ENCODE results near the gene SWSAP1. TPM values are rescaled to one million over a fixed set of nuclear protein-coding genes. Genes with fewer than 3 reads are reported as not detected.

Gene SWSAP1
- total RNA-seq, 1 experiment from 2014 or later = 3.0 TPM

DNA sequence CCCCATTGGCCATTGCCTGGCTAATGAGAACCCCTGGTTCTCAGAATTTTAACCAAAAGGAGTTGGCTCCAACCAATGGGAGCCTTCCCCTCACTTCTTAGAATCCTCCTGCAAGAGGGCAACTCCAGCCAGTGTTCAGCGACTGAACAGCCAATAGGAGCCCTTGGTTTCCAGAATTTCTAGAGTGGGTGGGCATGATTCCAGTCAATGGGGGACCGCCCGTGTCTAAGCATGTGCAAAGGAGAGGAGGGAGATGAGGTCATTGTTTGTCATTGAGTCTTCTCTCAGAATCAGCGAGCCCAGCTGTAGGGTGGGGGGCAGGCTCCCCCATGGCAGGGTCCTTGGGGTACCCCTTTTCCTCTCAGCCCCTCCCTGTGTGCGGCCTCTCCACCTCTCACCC is 9.5 kb upstream of the SWSAP1 start (continued):
- TF ChIP-seq MLX (CRISPR knock-in tag; IDR thresholded peaks at IDR 0.05) = no peak

DNA sequence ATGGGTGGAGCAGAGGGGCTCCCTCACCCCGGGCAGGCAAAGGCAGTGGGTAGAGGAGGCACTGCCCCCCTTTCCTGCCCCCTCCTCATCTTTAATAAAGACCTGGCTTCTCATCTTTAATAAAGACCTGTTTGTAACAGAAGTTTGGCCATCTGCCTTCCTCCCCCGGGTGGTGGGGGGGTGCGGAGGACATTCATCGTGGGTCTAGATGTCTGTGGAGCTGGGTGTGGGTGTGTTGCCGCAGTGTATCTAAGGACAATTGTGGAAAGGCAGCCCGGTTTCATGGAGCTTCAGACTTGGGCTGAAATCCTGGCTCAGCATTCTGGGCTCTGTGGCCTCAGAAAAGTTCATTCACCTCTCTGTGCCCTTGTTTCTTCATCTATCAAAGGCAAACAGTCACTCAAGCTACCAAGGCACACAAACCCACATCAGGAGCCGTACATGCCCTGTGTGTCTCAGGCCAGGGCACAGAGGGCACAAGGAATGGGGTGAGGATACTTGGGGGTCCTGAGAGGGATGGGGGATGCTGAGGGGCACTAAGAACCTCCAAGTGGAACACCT is 8.8 kb upstream of the SWSAP1 start:
- H3K27me3 Mint-ChIP-seq (ENCODE audit: low read depth) = peaks cover 8% of the 10 kb centered on the region
- DNase-seq (ENCODE audit: low spot score) (no peak), ATAC-seq (no peak)
- CTCF ChIA-PET = no interaction called here
- H3K36me3 Mint-ChIP-seq = peaks cover 3% of the 10 kb centered on the region; the same call in 1 of the 2 replicates
- 0 out of 2 replicates have a peak overlapping the region, but pooled peaks have one; percentile 22 for H3K27ac Mint-ChIP-seq
- H3K4me1 Mint-ChIP-seq = peaks cover 11% of the 10 kb centered on the region
- no peak overlapping the region for H3K4me3 Mint-ChIP-seq
- no peak for TF ChIP-seq ESRRA (CRISPR knock-in tag; IDR thresholded peaks at IDR 0.05; ENCODE audit: borderline replicate concordance)
- TF ChIP-seq, protein P1, sequence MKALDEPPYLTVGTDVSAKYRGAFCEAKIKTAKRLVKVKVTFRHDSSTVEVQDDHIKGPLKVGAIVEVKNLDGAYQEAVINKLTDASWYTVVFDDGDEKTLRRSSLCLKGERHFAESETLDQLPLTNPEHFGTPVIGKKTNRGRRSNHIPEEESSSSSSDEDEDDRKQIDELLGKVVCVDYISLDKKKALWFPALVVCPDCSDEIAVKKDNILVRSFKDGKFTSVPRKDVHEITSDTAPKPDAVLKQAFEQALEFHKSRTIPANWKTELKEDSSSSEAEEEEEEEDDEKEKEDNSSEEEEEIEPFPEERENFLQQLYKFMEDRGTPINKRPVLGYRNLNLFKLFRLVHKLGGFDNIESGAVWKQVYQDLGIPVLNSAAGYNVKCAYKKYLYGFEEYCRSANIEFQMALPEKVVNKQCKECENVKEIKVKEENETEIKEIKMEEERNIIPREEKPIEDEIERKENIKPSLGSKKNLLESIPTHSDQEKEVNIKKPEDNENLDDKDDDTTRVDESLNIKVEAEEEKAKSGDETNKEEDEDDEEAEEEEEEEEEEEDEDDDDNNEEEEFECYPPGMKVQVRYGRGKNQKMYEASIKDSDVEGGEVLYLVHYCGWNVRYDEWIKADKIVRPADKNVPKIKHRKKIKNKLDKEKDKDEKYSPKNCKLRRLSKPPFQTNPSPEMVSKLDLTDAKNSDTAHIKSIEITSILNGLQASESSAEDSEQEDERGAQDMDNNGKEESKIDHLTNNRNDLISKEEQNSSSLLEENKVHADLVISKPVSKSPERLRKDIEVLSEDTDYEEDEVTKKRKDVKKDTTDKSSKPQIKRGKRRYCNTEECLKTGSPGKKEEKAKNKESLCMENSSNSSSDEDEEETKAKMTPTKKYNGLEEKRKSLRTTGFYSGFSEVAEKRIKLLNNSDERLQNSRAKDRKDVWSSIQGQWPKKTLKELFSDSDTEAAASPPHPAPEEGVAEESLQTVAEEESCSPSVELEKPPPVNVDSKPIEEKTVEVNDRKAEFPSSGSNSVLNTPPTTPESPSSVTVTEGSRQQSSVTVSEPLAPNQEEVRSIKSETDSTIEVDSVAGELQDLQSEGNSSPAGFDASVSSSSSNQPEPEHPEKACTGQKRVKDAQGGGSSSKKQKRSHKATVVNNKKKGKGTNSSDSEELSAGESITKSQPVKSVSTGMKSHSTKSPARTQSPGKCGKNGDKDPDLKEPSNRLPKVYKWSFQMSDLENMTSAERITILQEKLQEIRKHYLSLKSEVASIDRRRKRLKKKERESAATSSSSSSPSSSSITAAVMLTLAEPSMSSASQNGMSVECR (CRISPR knock-in tag; IDR thresholded peaks at IDR 0.05; ENCODE audit: borderline replicate concordance) = no peak
- no peaks in the 10 kb centered on the region for H3K9me3 Mint-ChIP-seq
- POLR2A ChIA-PET = no interaction called here

DNA sequence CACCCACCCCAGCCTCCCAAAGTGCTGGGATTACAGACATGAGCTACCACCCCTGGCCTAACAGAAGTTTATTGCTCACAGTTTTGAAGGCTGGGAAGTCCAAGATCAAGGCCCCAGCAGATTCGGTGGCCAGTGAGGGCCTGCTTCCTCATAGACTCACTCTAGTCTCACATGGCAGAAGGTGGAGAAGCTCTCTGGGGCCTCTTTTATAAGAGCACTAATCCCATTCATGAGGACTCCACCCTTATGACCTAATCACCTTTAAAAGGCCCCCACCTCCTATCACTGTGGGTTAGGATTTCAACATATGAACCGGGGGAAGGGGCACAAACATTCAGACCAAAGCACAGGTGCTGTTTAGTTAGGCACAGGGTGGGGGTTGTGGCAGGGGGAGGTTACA is 6.9 kb upstream of the SWSAP1 start:
- DNase-seq (ENCODE audit: low spot score) (no peak), ATAC-seq (no peak)
- TF ChIP-seq PRRX2 (CRISPR knock-in tag; IDR thresholded peaks at IDR 0.05) (no peak), GTF2I (CRISPR knock-in tag; conservative IDR thresholded peaks at IDR 0.05) (no peak), FOXJ3 (CRISPR knock-in tag; IDR thresholded peaks at IDR 0.05; ENCODE audit: borderline replicate concordance) (no peak), TEAD1 (CRISPR knock-in tag; IDR thresholded peaks at IDR 0.05) (no peak), E2F5 (CRISPR knock-in tag; IDR thresholded peaks at IDR 0.05) (no peak), ZNF232 (CRISPR knock-in tag; IDR thresholded peaks at IDR 0.05) (no peak), SOX15 (CRISPR knock-in tag; IDR thresholded peaks at IDR 0.05) (no peak), FOXP1 (CRISPR knock-in tag; IDR thresholded peaks at IDR 0.05; ENCODE audit: borderline replicate concordance) (no peak)
- TF ChIP-seq, protein P2, sequence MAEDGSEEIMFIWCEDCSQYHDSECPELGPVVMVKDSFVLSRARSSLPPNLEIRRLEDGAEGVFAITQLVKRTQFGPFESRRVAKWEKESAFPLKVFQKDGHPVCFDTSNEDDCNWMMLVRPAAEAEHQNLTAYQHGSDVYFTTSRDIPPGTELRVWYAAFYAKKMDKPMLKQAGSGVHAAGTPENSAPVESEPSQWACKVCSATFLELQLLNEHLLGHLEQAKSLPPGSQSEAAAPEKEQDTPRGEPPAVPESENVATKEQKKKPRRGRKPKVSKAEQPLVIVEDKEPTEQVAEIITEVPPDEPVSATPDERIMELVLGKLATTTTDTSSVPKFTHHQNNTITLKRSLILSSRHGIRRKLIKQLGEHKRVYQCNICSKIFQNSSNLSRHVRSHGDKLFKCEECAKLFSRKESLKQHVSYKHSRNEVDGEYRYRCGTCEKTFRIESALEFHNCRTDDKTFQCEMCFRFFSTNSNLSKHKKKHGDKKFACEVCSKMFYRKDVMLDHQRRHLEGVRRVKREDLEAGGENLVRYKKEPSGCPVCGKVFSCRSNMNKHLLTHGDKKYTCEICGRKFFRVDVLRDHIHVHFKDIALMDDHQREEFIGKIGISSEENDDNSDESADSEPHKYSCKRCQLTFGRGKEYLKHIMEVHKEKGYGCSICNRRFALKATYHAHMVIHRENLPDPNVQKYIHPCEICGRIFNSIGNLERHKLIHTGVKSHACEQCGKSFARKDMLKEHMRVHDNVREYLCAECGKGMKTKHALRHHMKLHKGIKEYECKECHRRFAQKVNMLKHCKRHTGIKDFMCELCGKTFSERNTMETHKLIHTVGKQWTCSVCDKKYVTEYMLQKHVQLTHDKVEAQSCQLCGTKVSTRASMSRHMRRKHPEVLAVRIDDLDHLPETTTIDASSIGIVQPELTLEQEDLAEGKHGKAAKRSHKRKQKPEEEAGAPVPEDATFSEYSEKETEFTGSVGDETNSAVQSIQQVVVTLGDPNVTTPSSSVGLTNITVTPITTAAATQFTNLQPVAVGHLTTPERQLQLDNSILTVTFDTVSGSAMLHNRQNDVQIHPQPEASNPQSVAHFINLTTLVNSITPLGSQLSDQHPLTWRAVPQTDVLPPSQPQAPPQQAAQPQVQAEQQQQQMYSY (CRISPR knock-in tag; IDR thresholded peaks at IDR 0.05) = no peak
- TF ChIP-seq, protein P3, sequence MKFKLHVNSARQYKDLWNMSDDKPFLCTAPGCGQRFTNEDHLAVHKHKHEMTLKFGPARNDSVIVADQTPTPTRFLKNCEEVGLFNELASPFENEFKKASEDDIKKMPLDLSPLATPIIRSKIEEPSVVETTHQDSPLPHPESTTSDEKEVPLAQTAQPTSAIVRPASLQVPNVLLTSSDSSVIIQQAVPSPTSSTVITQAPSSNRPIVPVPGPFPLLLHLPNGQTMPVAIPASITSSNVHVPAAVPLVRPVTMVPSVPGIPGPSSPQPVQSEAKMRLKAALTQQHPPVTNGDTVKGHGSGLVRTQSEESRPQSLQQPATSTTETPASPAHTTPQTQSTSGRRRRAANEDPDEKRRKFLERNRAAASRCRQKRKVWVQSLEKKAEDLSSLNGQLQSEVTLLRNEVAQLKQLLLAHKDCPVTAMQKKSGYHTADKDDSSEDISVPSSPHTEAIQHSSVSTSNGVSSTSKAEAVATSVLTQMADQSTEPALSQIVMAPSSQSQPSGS (CRISPR knock-in tag; IDR thresholded peaks at IDR 0.05; ENCODE audit: borderline replicate concordance, low read depth) = no peak
- Mint-ChIP-seq H3K36me3 (peaks cover 3% of the 10 kb centered on the region; the same call in 1 of the 2 replicates), H3K4me1 (peaks cover 1% of the 10 kb centered on the region; the same call in 1 of the 2 replicates), H3K27ac (no peak overlapping the region), H3K9me3 (no peaks in the 10 kb centered on the region), H3K27me3 (ENCODE audit: low read depth) (no peaks in the 10 kb centered on the region), H3K4me3 (no peak overlapping the region)
- ChIA-PET POLR2A (no interaction called here), CTCF (interaction anchor here (4.0 kb wide), 1 partner anchor 14 kb away, joined by 22 read pairs; no protein-coding TSS in a partner anchor)

Measured in WTC11 (cell line).